Endothelial cell of umbilical vein (primary cell): ENCODE measurements around the gene FAM219A. TPM values are rescaled to one million over a fixed set of nuclear protein-coding genes. Genes with fewer than 3 reads are reported as not detected.

Experiments used
- BruUV-seq: library from RNA; stranded (reverse); fragments of 400-500 nt; replicated peaks from 2 replicates; lab custom pipeline; 2021; lab: Mats Ljungman, UMichigan
- CTCF ChIA-PET: fragments of 300-600, 350-600 bp; sonication (Branson Sonifier 250); formaldehyde crosslinking; loops from one replicate; lab custom pipeline; 2021; ENCODE audit warnings: antibody characterized with exemption, inconsistent platforms; lab: Charles Lee
- POLR2A ChIA-PET: fragments of 300-600, 350-600 bp; sonication (Branson Sonifier 250); formaldehyde crosslinking; loops from one replicate; lab custom pipeline; 2021; ENCODE audit warnings: antibody characterized with exemption, inconsistent platforms; lab: Charles Lee
- DNase-seq: peaks from one replicate; pipeline ENCODE4 v3.0.0-alpha.2; 2011; ENCODE audit warnings: low read depth, low spot score
- FAIRE-seq: peaks from 2 replicates; lab custom pipeline; 2011; peaks lifted over from hg19 to GRCh38; lab: Jason Lieb, UNC
- H2AFZ ChIP-seq: 2 replicates; pipeline ENCODE4 v1.6.0; 2012; ENCODE audit warnings: low read depth, low read length, control low read depth, inconsistent platforms
- H3K27ac ChIP-seq: 2 replicates; pipeline ENCODE4 v1.5.1; 2011; ENCODE audit warnings: low read depth, mild to moderate bottlenecking, control low read depth, low read length, moderate library complexity; ENCODE audit not compliant: insufficient read depth
- H3K27me3 ChIP-seq, 2 experiments: 2 replicates each; pipeline versions ENCODE4 v1.6.0 to v1.6.1; 2011; ENCODE audit warnings: low read length in 2 of 2, mixed read lengths in 1 of 2; ENCODE audit not compliant: control insufficient read depth in 2 of 2, insufficient read depth in 2 of 2
- H3K36me3 ChIP-seq, 2 experiments: 2 replicates in 1 of 2; 3 replicates in 1 of 2; pipeline ENCODE4 v1.5.1; 2011; ENCODE audit warnings: low read length in 2 of 2, mild to moderate bottlenecking in 1 of 2, moderate library complexity in 1 of 2; ENCODE audit not compliant: control insufficient read depth in 2 of 2, insufficient read depth in 2 of 2; ENCODE audit errors: extremely low read depth in 1 of 2
- H3K4me1 ChIP-seq: 3 replicates; pipeline ENCODE4 v1.5.1; 2011; ENCODE audit warnings: mild to moderate bottlenecking, low read length; ENCODE audit not compliant: control insufficient read depth, insufficient read depth; ENCODE audit errors: extremely low read depth
- H3K4me2 ChIP-seq: 2 replicates; pipeline ENCODE4 v1.6.1; 2011; ENCODE audit warnings: low read length, control low read depth, mixed read lengths; ENCODE audit not compliant: insufficient read depth
- H3K4me3 ChIP-seq, 3 experiments: fragments of 200-600 bp in 1 of 3; sonication (generic), shearing (Covaris generic) in 1 of 3; replicated peaks in 1 of 3; 2 replicates each; pipeline ENCODE4 v1.5.1; 2011 to 2016; ENCODE audit warnings: control low read depth in 3 of 3, low read length in 3 of 3, mild to moderate bottlenecking in 2 of 3, inconsistent platforms in 1 of 3, low read depth in 1 of 3, moderate library complexity in 1 of 3; ENCODE audit not compliant: insufficient read depth in 1 of 3
- H3K79me2 ChIP-seq: 2 replicates; pipeline ENCODE4 v1.6.0; 2012; ENCODE audit warnings: low read length, inconsistent platforms; ENCODE audit not compliant: control insufficient read depth, insufficient read depth
- H3K9ac ChIP-seq: replicated peaks from 2 replicates; pipeline ENCODE3; 2011; ENCODE audit warnings: low read length, control low read depth; ENCODE audit not compliant: insufficient read depth; ENCODE audit errors: extremely low read depth
- H3K9me1 ChIP-seq: replicated peaks from 3 replicates; pipeline ENCODE4 v1.6.0; 2011; ENCODE audit warnings: mild to moderate bottlenecking, low read length; ENCODE audit not compliant: control insufficient read depth, insufficient read depth; ENCODE audit errors: extremely low read depth
- H3K9me3 ChIP-seq: replicated peaks from 2 replicates; pipeline ENCODE4 v1.5.1; 2012; ENCODE audit warnings: low read length, inconsistent platforms; ENCODE audit not compliant: control insufficient read depth, insufficient read depth
- H4K20me1 ChIP-seq: replicated peaks from 2 replicates; pipeline ENCODE3; 2011; ENCODE audit warnings: mild to moderate bottlenecking, low read length; ENCODE audit not compliant: control insufficient read depth, insufficient read depth; ENCODE audit errors: extremely low read depth
- CTCF ChIP-seq, 2 donors: IDR thresholded peaks; 1 replicate in 1 of 2; 2 replicates in 1 of 2; pipeline ENCODE4 v1.5.1; 2011; ENCODE audit warnings: low read length in 2 of 2, mild to moderate bottlenecking in 2 of 2, moderate library complexity in 2 of 2, control low read depth in 1 of 2, inconsistent platforms in 1 of 2, low read depth in 1 of 2; ENCODE audit not compliant: insufficient read depth in 1 of 2; ENCODE audit errors: extremely low read depth in 1 of 2
- EZH2 ChIP-seq: IDR thresholded peaks from 2 replicates; pipeline ENCODE4 v1.6.1; 2012; ENCODE audit warnings: borderline replicate concordance, low read depth, mild to moderate bottlenecking, moderate library complexity, low read length, inconsistent platforms; ENCODE audit not compliant: severe bottlenecking
- FOS ChIP-seq: IDR thresholded peaks from 2 replicates; pipeline ENCODE4 v1.6.1; 2011; ENCODE audit warnings: mild to moderate bottlenecking, low read length, moderate library complexity, borderline replicate concordance; ENCODE audit not compliant: insufficient read depth
- GATA2 ChIP-seq: IDR thresholded peaks from 2 replicates; pipeline ENCODE4 v1.7.0; 2011; ENCODE audit warnings: low read depth, mild to moderate bottlenecking, moderate library complexity, mixed read lengths, low read length; ENCODE audit not compliant: insufficient read length, insufficient read depth
- JUN ChIP-seq: IDR thresholded peaks from 2 replicates; pipeline ENCODE4 v1.6.1; 2011; ENCODE audit warnings: borderline replicate concordance, low read depth; ENCODE audit not compliant: insufficient read length, insufficient read depth
- MAX ChIP-seq: IDR thresholded peaks from 2 replicates; pipeline ENCODE4 v1.6.1; 2011; ENCODE audit not compliant: insufficient read depth, insufficient read length
- MYC ChIP-seq: IDR thresholded peaks from one replicate; pipeline ENCODE4 v1.6.1; 2011; ENCODE audit warnings: mild to moderate bottlenecking, low read depth, low read length
- POLR2A ChIP-seq: IDR thresholded peaks from 2 replicates; pipeline ENCODE4 v1.6.1; 2012; ENCODE audit warnings: low read depth, mild to moderate bottlenecking, control low read depth, low read length
- POLR2AphosphoS5 ChIP-seq: IDR thresholded peaks from 2 replicates; pipeline ENCODE4 v1.6.1; 2012; ENCODE audit warnings: low read depth, mild to moderate bottlenecking, control low read depth, low read length, moderate library complexity; ENCODE audit not compliant: insufficient read depth
- dilution Hi-C: fragments of 300-500 bp; cut with MboI; formaldehyde crosslinking; loops from one replicate; pipeline ENCODE4 v1.15.0; 2019; ENCODE audit warnings: low sequenced_read_pairs; ENCODE audit not compliant: extremely low pct_ligation_motif_present
- intact Hi-C: fragments of 100-400 bp; cut with micrococcal nuclease; formaldehyde crosslinking; loops from one replicate; pipeline ENCODE4 v1.10.0; 2022
- polyA plus RNA-seq, 4 experiments: library from polyadenylated mRNA; depleted of rRNA in 3 of 4; stranded (reverse) in 3 of 4; unstranded in 1 of 4; fragments of >200 nt; gene quantifications; 2 replicates each; pipeline versions ENCODE4 v1.2.1 to v1.2.3, GENCODE V29; 2011 to 2012; ENCODE audit warnings: missing spikeins in 1 of 4
- total RNA-seq: library from RNA; stranded (reverse); gene quantifications from 2 replicates; pipeline ENCODE4 v1.2.3, GENCODE V29; 2021

The FAM219A gene
- total and polyA plus RNA-seq, 2 donors (not counting 3 experiments of a cell fraction or from before 2014, with no cell fraction given) = 18.1 to 35.7 TPM

- peak; percentile 86 for FAIRE-seq
- no peaks in the 10 kb centered on the region for H3K9me3 ChIP-seq
- no peak overlapping the region for H3K9ac ChIP-seq
- no peaks in the 10 kb centered on the region for H3K79me2 ChIP-seq
- no peaks in the 10 kb centered on the region for H3K9me1 ChIP-seq
- BruUV-seq = no TSS peak
- no peak overlapping the region for H3K4me3 ChIP-seq
- TF ChIP-seq MYC (no peak), JUN (no peak), MAX (no peak), POLR2AphosphoS5 (no peak), POLR2A (no peak), FOS (no peak), CTCF (IDR thresholded peaks at IDR 0.05; ENCODE audit: extremely low read depth in 1 of 2, insufficient read depth in 1 of 2, low read depth in 1 of 2, low read length in 2 of 2) (no peak), EZH2 (no peak), GATA2 (no peak)
- no peak overlapping the region for H3K4me2 ChIP-seq
- H3K4me1 ChIP-seq = no peaks in the 10 kb centered on the region
- H3K27ac ChIP-seq = no peak overlapping the region
- H2AFZ ChIP-seq = no peak overlapping the region
- H3K27me3 ChIP-seq = no peaks in the 10 kb centered on the region
- intact Hi-C loops (loop anchor here (1.0 kb wide), 1 partner anchor 17 kb away; no protein-coding TSS in a partner anchor), dilution Hi-C loops (loop anchor here (25.0 kb wide), 1 partner anchor 99 kb away; the partner anchor contains the start of gene ENHO)
- H4K20me1 ChIP-seq = peaks cover 5% of the 10 kb centered on the region
- H3K36me3 ChIP-seq = no peaks in the 10 kb centered on the region
- POLR2A ChIA-PET = no interaction called here
- CTCF ChIA-PET = interaction anchor here (1.4 to 4.1 kb wide), 3 partner anchors 9 to 15 kb away, joined by 3 to 26 read pairs (median 4); no protein-coding TSS in a partner anchor
- peak; percentile 42 for DNase-seq
Measured at GRCh38 chr9:34413231-34413852, 45.0 kb downstream of the FAM219A start.
